ENCODE measurements around the gene PROX2.
A peak's percentile ranks its signal among the peaks of the same experiment; 100 is the strongest.

PROX2 gene

GRCh38 chr14:74841230-74842207 is 34.4 kb downstream of the PROX2 start:
- peak in 1 of 2 donors; percentile 84 for DNase-seq

DNA sequence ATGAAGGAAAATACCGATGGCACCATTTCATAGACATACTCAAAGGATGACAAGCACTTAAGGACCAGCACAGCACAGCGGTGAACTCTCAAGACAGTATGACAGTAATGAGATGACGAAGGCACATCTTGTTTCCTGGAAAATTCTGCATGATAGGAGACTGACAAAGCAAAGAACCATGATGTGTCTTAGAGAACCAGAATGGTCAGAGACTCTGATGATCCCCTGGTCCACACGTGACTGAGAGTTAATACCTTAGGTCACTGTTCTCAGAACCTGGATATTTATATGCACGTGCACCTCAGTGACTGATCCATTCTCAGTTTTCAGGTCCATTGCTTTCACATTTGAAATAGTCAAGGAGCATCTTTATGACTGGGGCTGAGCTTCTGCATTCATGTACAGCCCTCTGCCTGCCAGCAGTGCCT is 35.3 kb downstream of the PROX2 start:
- DNase-seq: no peak

DNA sequence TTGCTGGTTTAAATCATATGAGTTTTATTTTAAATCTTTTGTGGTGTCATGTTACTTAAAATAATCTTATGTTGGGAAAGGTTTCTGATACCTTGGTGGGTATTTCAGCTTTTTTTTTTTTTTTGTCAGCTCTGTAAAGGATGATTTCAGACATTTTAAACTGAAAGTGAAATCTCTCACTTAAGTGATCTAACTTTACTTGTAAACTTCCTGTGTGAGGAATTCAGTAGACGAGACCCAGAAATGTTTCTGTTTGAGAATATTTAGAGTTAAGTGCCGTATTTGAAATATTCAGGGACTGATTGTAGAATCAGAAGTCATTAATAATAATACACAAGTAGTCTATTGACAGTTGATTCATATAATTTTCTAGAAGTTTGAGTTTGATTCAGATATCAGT is 37.8 kb downstream of the PROX2 start:
- DNase-seq: peak in 1 of 2 donors; percentile 48

GRCh38 chr14:74836251-74836960 is 39.5 kb downstream of the PROX2 start:
- DNase-seq: no peak

GRCh38 chr14:74835645-74836250 is 40.2 kb downstream of the PROX2 start:
- no peak for DNase-seq

DNA sequence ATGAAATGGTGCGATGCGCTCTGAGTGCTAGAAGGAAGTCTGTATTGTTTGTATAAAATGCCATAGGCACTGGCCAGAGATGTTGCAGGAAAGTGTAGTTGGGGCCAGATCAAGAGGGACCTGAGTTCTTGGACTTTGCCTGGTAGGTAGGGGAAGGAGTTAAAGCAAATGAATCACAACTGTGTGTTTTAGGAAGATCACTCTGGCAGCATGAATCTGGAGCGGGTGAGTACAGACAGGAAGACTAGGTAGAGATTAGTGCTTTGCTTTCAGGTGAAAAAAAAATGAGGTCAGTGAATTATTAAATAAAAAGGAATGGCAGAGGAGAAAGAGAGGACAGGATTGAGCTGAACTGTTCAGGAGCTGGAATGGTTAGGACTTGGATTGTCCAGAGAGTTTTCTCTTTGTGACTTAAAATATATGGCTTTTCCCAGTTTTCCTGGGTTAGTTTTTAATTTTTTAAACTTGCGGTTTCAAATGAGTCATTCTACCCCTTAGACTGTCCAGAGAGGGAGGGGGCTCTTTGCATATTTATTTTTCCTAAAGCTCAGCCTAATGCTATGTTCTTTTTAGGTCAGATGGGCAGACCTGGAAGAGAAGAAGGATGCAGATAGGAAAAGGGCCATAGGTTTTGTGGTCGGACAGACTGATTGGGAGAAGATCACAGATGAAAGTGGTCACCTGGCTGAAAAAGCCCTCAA is 41.1 kb downstream of the PROX2 start:
- no peak for DNase-seq

GRCh38 chr14:74832849-74833248 is 43.1 kb downstream of the PROX2 start:
- no peak for DNase-seq

DNA sequence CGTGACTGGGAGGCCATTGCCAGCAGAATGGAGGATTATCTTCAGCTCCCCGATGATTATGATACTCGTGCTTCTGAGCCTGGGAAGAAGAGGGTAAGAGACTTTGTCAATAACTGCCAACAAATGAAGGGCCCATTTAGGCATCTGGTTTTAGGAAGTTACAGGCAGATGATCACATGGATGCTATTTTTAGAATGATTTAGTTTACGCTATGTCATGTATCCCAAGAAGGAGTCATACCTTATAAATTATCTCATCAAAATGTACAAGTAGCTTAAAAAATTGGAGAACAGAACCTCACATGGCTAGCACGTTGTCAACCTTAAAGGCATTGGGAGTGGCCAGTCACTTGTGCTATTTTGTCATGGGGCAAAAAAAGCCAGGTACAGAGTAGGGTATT is 46.7 kb downstream of the PROX2 start:
- DNase-seq: no peak

GRCh38 chr14:74826574-74826973 is 49.4 kb downstream of the PROX2 start:
- no peak for DNase-seq
